HG03565 (cell line): ENCODE measurements around the gene SPAG4.

Experiments used
- ATAC-seq: cut with Tn5 transposase; IDR thresholded peaks from one replicate; pipeline ENCODE4 v1.9.1; 2021; ENCODE audit warnings: mild to moderate bottlenecking, moderate library complexity; ENCODE audit not compliant: unreplicated experiment

Gene SPAG4

GRCh38 chr20:35615667-35616464 is at the start of gene SPAG4:
Gene SPAG4, plus strand, starts transcription at chr20:35615829. Its CDS starts 175 bp downstream, at chr20:35616004.
- ATAC-seq: peak; percentile 68

DNA sequence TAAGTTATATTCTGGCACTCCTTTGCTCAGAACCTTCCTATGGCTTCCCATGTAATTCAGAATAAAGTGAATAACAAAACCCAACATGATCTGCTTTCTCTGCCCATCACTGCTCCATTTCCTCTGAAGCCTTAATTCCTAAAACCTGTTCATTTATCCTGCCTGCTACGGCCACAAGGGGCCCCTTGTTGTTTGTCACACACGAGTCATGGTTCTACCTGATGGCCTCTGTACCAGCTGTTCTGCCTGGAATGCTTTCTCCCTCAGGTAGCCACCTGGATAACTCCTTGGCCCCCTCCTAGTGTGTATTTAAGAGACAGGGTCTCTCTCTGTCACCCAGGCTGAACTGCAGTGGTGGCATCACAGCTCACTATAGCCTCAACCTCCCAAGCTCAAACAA is 47.0 kb upstream of the SPAG4 start:
- ATAC-seq: no peak

DNA sequence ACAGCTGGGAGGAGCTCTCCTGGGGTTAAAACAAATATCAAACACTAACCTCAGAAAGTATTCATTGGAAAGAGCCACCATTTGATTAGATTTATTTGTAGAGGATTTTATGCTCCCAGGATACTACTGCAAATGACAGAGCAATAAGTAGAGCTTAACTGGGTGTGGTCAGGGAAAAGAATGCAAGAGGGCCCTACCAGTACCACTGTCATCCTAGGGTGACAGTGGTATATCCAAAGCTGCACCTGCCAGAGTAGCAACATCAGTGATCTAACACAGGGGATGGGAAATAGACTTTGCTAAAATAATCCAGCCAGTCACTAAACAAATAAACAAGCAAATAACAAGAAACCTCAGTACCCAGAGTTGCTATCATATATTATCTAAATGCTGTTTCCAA is 44.1 kb upstream of the SPAG4 start:
- ATAC-seq: no peak

GRCh38 chr20:35572838-35573237 is 42.8 kb upstream of the SPAG4 start:
- ATAC-seq: no peak

GRCh38 chr20:35575958-35576357 is 39.7 kb upstream of the SPAG4 start:
- ATAC-seq: no peak

DNA sequence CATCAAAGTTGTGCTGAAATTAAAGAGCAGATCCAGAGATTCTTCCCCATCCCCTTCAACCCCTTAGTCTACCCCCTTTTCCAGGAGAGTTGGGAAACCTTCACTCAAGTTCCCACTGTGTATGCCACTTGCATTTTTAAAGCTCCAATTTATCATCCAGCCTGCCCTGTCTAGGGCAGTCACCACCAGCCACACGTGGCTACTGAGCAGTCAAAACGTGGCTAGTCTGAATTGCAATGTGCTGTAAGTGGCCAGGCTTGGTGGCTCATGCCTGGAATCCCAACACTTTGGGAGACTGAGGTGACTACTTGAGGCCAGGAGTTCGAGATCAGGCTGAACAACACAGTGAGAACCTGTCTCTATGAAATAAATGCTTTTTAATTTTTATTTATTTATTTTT is 38.8 kb upstream of the SPAG4 start:
- no peak for ATAC-seq

DNA sequence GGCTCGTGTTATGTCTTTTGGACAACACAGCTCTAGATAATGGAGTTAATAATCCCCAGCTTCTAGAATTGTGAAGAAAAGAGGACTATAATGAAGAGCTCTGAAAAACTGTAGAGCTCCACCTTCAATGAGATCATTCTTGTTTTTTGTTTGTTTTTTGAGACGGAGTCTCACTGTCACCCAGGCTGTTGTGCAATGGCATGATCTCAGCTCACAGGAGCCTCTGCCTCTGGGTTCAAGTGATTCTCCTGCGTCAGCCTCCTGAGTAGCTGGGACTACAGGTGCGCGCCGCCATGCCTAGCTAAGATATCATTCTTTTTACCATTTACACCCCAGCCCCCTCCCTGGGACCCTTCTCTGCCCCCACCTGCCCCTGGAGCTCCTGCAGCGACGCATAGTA is 37.2 kb upstream of the SPAG4 start:
- ATAC-seq: no peak

DNA sequence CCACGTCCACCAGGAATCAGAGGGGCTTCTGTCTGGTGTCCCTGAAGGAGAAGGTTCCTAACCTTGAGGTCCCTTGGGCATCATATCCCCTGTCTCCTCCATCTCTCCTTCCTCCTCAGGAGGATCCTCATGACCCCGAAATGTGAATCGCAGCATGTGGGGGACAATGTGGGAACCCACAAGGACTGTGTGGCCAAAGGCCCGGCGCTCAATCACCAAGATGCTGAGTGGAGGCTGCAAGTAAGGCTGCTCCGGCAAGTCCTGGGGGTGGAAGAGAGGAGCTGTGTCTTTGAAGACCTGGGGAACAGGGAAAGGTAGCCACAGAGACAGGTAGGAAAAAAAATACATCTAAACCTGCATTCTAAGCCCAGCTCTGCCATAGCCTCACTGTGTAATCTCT is 36.4 kb upstream of the SPAG4 start:
- ATAC-seq: no peak

DNA sequence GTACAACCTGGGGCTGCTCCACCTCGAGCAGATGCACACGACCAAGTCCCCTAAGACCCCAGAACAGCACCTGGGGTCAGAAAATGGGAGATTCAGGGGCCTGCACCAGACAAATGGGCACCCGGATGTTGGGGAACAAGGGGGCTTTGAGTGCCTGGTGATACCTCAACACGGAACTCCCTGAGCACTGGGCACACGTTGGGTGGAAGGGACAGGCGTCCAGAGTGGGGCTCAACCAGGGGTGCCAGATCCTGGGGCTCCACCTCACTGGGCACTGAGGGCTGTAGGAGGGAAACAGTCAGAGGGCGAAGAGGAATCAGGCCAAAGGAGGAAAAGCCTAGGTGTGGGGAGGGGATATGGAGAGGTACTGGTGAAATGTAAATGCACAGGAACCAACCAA is 33.5 kb upstream of the SPAG4 start:
- ATAC-seq: no peak

GRCh38 chr20:35582741-35583404 is 32.8 kb upstream of the SPAG4 start:
- ATAC-seq: no peak

- ATAC-seq: no peak
Measured at GRCh38 chr20:35583636-35584560, 31.7 kb upstream of the SPAG4 start.

- no peak for ATAC-seq
Measured at GRCh38 chr20:35586751-35587425, 28.7 kb upstream of the SPAG4 start.

DNA sequence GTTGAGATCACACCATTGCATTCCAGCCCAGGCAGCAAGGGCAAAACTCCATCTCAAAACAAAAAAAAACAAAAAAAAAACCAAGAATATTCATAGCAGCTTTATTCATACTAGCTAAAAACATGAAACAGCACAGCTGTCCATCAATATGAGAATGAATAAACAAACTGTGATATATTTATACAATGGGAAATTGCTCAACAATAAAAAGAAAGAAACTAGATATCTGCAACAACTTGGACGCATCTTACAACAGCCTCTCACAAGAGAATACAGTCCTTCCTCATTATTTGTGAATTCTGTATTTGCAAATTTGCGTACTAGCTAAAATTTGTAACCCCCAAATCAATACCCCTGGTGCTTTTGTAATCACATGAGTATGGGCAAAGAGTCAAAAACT is 28.2 kb upstream of the SPAG4 start:
- no peak for ATAC-seq

DNA sequence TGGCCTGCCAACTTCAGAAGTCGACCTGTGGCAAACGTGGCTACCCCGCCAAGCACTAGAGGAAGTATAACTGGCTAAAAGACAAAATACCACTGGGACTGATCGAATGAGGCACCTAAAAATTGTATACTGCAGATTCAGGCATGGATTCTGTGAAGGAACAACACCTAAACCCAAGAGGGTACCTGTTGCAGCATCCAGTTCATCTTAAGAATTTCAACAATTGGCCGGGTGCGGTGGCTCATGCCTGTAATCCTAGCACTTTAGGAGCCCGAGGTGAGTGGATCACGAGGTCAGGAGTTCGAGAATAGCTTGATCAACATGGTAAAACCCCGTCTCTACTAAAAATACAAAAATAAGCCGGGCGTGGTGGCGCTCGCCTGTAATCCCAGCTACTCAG is 27.2 kb upstream of the SPAG4 start:
- no peak for ATAC-seq

- no peak for ATAC-seq
Measured at GRCh38 chr20:35592339-35592974, 23.2 kb upstream of the SPAG4 start.

DNA sequence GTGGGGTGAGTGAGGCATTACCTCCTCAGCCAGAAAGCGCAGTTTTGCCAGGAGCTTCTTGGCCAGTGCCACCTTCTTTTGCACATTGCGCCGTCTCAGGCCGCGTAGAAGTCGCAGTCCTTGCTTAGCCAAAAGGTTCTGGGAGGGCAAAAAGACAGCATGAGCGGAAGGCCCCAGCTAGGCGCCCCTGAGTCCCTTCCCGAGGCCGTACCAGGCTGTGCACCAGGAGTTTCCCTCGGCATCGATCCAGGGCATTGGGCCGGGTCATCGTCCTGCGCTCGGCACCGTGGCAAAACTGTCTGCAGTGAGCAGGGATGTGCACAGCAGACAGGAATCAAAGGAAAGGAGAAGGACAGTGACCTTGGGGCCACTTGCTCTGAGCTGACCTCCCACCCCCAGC is 20.2 kb upstream of the SPAG4 start:
- ATAC-seq: no peak

GRCh38 chr20:35595901-35596300 is 19.7 kb upstream of the SPAG4 start:
- ATAC-seq: no peak

DNA sequence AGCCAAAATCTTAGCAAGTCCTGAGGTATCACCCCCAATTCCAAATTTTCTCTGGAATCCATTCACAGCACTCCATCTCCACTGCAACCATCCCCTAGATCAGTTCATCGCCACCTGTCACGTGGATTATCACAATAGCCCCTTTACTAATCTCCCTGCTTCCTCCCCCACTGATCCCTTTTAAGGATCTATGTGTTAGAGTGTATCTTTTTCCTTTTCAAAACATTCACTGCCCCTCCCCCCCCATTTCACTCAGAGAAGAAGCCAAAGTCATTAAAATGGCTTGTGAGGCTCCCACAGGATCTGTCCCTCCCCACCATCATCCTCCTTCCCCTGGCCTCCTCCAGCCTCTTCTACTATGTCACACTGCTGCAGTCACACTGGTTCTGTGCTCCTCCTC is 18.4 kb upstream of the SPAG4 start:
- no peak for ATAC-seq

- ATAC-seq: no peak
Measured at GRCh38 chr20:35598476-35598875, 17.2 kb upstream of the SPAG4 start.
